ENCODE measurements around the gene ZFAND5.

The ZFAND5 gene

GRCh38 chr9:72356041-72356582, 8.9 kb downstream of the ZFAND5 start:
- no peak overlapping the region for H3K4me3 ChIP-seq (ENCODE audit: low read depth, low read length)
- TF ChIP-seq CTCF (IDR thresholded peaks at IDR 0.05; ENCODE audit: insufficient read depth, low read depth, low read length, missing control alignments): no peak
- no peak for DNase-seq (ENCODE audit: low read depth)

GRCh38 chr9:72355153-72355552, 9.9 kb downstream of the ZFAND5 start:
- no peak for TF ChIP-seq CTCF (IDR thresholded peaks at IDR 0.05; ENCODE audit: insufficient read depth, low read depth, low read length, missing control alignments)
- no peak overlapping the region for H3K4me3 ChIP-seq (ENCODE audit: low read depth, low read length)
- no peak for DNase-seq (ENCODE audit: low read depth)

GRCh38 chr9:72354704-72355103, 10.3 kb downstream of the ZFAND5 start:
- no peak for DNase-seq (ENCODE audit: low read depth)
- H3K4me3 ChIP-seq (ENCODE audit: low read depth, low read length): no peak overlapping the region
- no peak for TF ChIP-seq CTCF (IDR thresholded peaks at IDR 0.05; ENCODE audit: insufficient read depth, low read depth, low read length, missing control alignments)

- TF ChIP-seq CTCF (IDR thresholded peaks at IDR 0.05; ENCODE audit: insufficient read depth, low read depth, low read length, missing control alignments): no peak
- no peak for DNase-seq (ENCODE audit: low read depth)
These were observed 11.4 kb downstream of the ZFAND5 start for GRCh38 chr9:72353455-72354116.

GRCh38 chr9:72352911-72353388, 12.1 kb downstream of the ZFAND5 start:
- no peak for DNase-seq (ENCODE audit: low read depth)
- no peak overlapping the region for H3K4me3 ChIP-seq (ENCODE audit: low read depth, low read length)
- TF ChIP-seq CTCF (IDR thresholded peaks at IDR 0.05; ENCODE audit: insufficient read depth, low read depth, low read length, missing control alignments): no peak

More at GRCh38 chr9:72353455-72354116, 11.4 kb downstream of the ZFAND5 start:
- H3K4me3 ChIP-seq (ENCODE audit: low read depth, low read length): no peak overlapping the region

GRCh38 chr9:72351538-72352453, 13.2 kb downstream of the ZFAND5 start:
- H3K4me3 ChIP-seq (ENCODE audit: low read depth, low read length): no peak overlapping the region
- no peak for DNase-seq (ENCODE audit: low read depth)
- no peak for TF ChIP-seq CTCF (IDR thresholded peaks at IDR 0.05; ENCODE audit: insufficient read depth, low read depth, low read length, missing control alignments)

All from GM12865 (cell line).